PC-9 (cell line): ENCODE measurements around the gene SGSM1.

Experiments used
- EZH2 ChIP-seq: fragments of 200-600 bp; sonication (generic); IDR thresholded peaks from 2 replicates; pipeline ENCODE4 v1.8.0; 2017; ENCODE audit warnings: antibody characterized with exemption, low read depth
- TF ChIP-seq, protein P1 (sequence below): fragments of 200-600 bp; sonication (generic); conservative IDR thresholded peaks from 2 replicates; pipeline ENCODE4 v1.6.1; 2017; ENCODE audit warnings: mixed run types, antibody characterized with exemption, mild to moderate bottlenecking, moderate library complexity

DNA sequence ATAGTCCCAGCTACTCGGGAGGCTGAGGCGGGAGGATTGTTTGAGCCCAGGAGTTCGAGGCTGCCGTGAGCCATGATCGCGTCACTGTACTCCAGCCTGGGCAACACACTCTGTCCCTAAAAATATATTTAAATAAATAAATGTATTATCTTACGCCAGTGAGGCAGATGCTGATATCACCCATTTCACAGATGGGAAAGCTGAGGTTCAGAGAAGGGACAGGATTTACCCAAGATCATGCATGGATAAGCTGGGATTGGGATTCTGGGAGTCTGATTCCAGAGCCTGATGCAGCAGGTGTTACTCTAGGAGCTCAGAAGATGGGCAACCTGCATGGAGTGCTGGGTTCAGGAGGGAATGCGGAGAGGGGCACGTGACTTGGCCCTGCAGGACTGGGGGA is 17.8 kb downstream of the SGSM1 start:
- TF ChIP-seq, protein P1, sequence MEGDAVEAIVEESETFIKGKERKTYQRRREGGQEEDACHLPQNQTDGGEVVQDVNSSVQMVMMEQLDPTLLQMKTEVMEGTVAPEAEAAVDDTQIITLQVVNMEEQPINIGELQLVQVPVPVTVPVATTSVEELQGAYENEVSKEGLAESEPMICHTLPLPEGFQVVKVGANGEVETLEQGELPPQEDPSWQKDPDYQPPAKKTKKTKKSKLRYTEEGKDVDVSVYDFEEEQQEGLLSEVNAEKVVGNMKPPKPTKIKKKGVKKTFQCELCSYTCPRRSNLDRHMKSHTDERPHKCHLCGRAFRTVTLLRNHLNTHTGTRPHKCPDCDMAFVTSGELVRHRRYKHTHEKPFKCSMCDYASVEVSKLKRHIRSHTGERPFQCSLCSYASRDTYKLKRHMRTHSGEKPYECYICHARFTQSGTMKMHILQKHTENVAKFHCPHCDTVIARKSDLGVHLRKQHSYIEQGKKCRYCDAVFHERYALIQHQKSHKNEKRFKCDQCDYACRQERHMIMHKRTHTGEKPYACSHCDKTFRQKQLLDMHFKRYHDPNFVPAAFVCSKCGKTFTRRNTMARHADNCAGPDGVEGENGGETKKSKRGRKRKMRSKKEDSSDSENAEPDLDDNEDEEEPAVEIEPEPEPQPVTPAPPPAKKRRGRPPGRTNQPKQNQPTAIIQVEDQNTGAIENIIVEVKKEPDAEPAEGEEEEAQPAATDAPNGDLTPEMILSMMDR, result no peak
- no peak for TF ChIP-seq EZH2
